Cardiac muscle cell (in vitro differentiated cells and primary cell): Measurements from ENCODE around the gene GDF2. TPM values are rescaled to one million over a fixed set of nuclear protein-coding genes. Genes with fewer than 3 reads are reported as not detected.

Experiments used
- DNase-seq, 2 donors: peaks; one replicate each; pipeline versions ENCODE4 v3.0.0 to v3.0.0-alpha.2; 2010 to 2017; ENCODE audit warnings: low read depth in 1 of 2, low spot score in 1 of 2
- H3K27ac ChIP-seq: fragments of 200-600 bp; sonication (generic); 2 replicates; pipeline ENCODE4 v1.5.1; 2016
- H3K27me3 ChIP-seq: fragments of 200-600 bp; sonication (generic); 2 replicates; pipeline ENCODE4 v1.6.0; 2016; ENCODE audit warnings: control low read depth
- H3K36me3 ChIP-seq: fragments of 200-600 bp; sonication (generic); 2 replicates; pipeline ENCODE4 v1.5.1; 2016; ENCODE audit warnings: control low read depth
- H3K4me1 ChIP-seq: fragments of 200-600 bp; sonication (generic); 2 replicates; pipeline ENCODE4 v1.8.1; 2017; ENCODE audit warnings: low read depth, mild to moderate bottlenecking, mixed run types
- H3K4me3 ChIP-seq: fragments of 200-600 bp; sonication (generic); 2 replicates; pipeline ENCODE4 v1.5.1; 2016; ENCODE audit warnings: mild to moderate bottlenecking
- H3K9me3 ChIP-seq: fragments of 200-600 bp; sonication (generic); 2 replicates; pipeline ENCODE4 v1.5.1; 2017; ENCODE audit warnings: low read depth, mild to moderate bottlenecking, control low read depth
- polyA plus RNA-seq: library from polyadenylated mRNA; unstranded; fragments of >200 nt; fragmentation: Nextera tagmentation; extraction: Ambion mirVana; gene quantifications from 2 replicates; pipeline ENCODE4 v1.2.1, GENCODE V29; 2016
- total RNA-seq: library from RNA; depleted of rRNA; stranded (reverse); fragments of >200 nt; gene quantifications from 2 replicates; pipeline ENCODE4 v1.2.3, GENCODE V29; 2016
- TF ChIP-seq, protein P1 (sequence below): IDR thresholded peaks from 2 replicates; pipeline ENCODE4 v1.5.1; 2012; ENCODE audit warnings: low read depth, mild to moderate bottlenecking, low read length

GDF2 gene
- total and polyA plus RNA-seq, 2 experiments from 2014 or later, result 3.5 to 4.4 TPM

- Histone ChIP-seq H3K27ac (no peak overlapping the region), H3K9me3 (no peaks in the 10 kb centered on the region), H3K36me3 (no peaks in the 10 kb centered on the region), H3K4me1 (no peaks in the 10 kb centered on the region), H3K27me3 (peaks cover 4% of the 10 kb centered on the region), H3K4me3 (no peak overlapping the region)
- TF ChIP-seq, protein P1, sequence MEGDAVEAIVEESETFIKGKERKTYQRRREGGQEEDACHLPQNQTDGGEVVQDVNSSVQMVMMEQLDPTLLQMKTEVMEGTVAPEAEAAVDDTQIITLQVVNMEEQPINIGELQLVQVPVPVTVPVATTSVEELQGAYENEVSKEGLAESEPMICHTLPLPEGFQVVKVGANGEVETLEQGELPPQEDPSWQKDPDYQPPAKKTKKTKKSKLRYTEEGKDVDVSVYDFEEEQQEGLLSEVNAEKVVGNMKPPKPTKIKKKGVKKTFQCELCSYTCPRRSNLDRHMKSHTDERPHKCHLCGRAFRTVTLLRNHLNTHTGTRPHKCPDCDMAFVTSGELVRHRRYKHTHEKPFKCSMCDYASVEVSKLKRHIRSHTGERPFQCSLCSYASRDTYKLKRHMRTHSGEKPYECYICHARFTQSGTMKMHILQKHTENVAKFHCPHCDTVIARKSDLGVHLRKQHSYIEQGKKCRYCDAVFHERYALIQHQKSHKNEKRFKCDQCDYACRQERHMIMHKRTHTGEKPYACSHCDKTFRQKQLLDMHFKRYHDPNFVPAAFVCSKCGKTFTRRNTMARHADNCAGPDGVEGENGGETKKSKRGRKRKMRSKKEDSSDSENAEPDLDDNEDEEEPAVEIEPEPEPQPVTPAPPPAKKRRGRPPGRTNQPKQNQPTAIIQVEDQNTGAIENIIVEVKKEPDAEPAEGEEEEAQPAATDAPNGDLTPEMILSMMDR, result no peak
- no peak for DNase-seq
These were observed 30.6 kb upstream of the GDF2 start for GRCh38 chr10:47291682-47292081.

DNA sequence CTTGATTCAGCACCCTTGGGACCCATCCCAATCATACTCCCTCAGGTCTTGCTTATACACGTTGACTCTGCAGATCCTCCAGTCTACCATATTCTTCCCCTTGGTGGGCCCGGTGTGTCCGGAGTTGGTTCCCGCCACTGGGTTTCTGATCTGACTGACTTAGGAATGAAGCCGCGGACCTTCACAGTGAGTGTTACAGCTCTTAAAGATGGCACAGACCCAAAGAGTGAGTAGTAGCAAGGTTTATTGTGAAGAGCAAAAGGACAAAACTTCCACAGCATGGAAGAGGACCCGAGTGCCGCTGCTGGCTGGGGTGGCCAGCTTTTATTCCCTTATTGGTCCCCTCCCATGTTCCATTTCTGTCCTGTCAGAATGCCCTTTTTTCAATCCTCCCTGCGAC, 28.2 kb upstream of the GDF2 start:
- no peaks in the 10 kb centered on the region for H3K36me3 ChIP-seq
- peaks cover 16% of the 10 kb centered on the region for H3K27me3 ChIP-seq
- H3K4me3 ChIP-seq, result no peak overlapping the region
- no peak for DNase-seq
- H3K27ac ChIP-seq, result no peak overlapping the region
- TF ChIP-seq, protein P1, result no peak
- no peaks in the 10 kb centered on the region for H3K4me1 ChIP-seq
- no peaks in the 10 kb centered on the region for H3K9me3 ChIP-seq

DNA sequence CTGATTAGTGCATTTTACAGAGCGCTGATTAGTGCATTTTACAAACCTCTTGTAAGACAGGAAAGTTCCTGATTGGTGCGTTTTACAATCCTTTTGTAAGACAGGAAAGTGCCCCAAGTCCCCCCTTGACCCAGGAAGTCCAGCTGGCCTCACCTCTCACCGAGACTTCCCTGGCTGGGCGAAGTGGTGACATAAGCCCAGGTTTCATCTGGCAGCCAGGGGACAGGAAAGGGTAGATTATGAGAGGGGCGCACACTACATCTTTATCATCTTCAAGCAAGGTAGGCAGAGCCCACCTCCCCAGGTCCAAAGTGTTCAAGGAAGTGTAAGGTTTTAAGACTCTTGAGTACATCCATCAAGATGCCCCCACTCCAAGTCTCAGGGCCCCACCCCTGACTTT, 27.8 kb upstream of the GDF2 start:
- H3K9me3 ChIP-seq, result no peaks in the 10 kb centered on the region
- DNase-seq, result no peak
- H3K27ac ChIP-seq, result no peak overlapping the region
- no peaks in the 10 kb centered on the region for H3K4me1 ChIP-seq
- no peaks in the 10 kb centered on the region for H3K36me3 ChIP-seq
- TF ChIP-seq, protein P1, result no peak
- H3K4me3 ChIP-seq, result no peak overlapping the region
- H3K27me3 ChIP-seq, result peaks cover 20% of the 10 kb centered on the region

- Histone ChIP-seq H3K36me3 (no peaks in the 10 kb centered on the region), H3K9me3 (no peaks in the 10 kb centered on the region), H3K27ac (no peak overlapping the region), H3K27me3 (peaks cover 29% of the 10 kb centered on the region), H3K4me3 (no peak overlapping the region), H3K4me1 (no peaks in the 10 kb centered on the region)
- DNase-seq, result no peak
- TF ChIP-seq, protein P1, result no peak
These were observed 26.8 kb upstream of the GDF2 start for GRCh38 chr10:47295411-47295810.

- no peaks in the 10 kb centered on the region for H3K36me3 ChIP-seq
- H3K9me3 ChIP-seq, result no peaks in the 10 kb centered on the region
- H3K4me1 ChIP-seq, result no peaks in the 10 kb centered on the region
- H3K4me3 ChIP-seq, result no peak overlapping the region
- DNase-seq, result no peak
- TF ChIP-seq, protein P1, result no peak
- no peak overlapping the region for H3K27ac ChIP-seq
- peaks cover 38% of the 10 kb centered on the region for H3K27me3 ChIP-seq
These were observed 25.9 kb upstream of the GDF2 start for GRCh38 chr10:47296156-47296894.
